HG02981 (cell line): ENCODE data around the gene RPS14.

Source experiments
- ATAC-seq: cut with Tn5 transposase; IDR thresholded peaks from one replicate; pipeline ENCODE4 v1.9.1; 2021; ENCODE audit warnings: mild to moderate bottlenecking, moderate library complexity; ENCODE audit not compliant: unreplicated experiment

The RPS14 gene

DNA sequence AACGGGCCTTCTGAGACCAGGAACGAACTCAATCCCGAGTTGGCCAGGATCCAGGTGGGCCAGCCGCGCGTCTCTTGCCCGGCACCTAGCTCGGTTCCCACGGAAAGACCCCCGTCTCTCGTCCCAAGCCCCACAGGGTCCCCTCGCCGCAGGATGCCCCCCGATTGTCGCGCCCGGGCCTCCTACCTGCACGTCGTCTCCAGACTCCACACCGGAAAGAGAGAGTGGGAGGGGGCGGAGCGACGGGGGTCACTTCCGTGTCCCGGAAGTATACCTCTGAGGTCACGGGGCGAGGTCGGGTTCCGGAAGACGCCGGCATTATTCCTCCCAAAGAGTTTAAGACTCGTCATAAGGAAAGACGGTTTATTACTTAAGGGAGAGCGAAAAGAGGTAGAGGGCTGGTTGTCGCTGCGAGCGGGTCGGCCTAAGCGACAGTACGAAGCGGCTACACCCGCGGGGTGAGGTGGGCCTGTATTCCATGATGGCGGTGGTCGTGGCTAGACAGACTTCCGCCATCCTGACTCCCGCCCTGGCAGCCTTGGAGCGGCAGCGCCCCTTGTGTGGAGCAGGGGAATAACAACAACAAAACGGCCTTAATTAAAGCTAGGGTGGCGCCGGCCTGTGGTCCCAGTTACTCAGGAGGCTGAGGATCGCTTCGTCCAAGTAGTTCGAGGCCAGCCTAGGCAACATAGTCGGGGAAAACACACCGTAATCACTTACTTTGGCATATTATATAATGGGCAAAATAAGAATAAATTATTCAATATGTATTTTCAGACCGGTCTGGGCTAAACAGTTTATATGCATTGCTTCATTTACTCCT is at the start of gene RPS14:
Gene RPS14 (minus strand): TSS at position 223 of the 823 bp plus-strand sequence. CDS start 2,006 bp downstream, outside the sequence.
- ATAC-seq = peak; percentile 87

DNA sequence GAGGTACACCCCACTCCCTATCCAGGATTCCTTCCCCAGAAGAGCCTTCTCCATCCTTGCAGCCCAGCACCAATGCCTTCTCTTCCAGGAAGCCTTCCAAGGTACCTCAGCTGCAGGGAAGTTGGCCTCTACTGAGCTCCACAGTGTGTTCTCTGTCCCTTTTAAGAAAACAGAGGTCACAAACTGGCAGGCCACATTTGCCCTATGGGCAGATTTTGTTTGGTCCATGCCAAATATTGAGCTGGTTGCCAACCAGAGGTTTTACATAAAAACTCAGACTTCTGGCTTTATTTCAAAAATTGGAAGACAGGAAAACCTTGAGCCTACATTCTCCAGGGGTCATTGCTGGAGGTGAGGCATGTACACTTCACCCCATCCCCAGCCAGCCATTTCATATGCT is 49.4 kb upstream of the RPS14 start:
- no peak for ATAC-seq

- ATAC-seq = no peak
Observed at GRCh38 chr5:150498501-150498900, 49.0 kb upstream of the RPS14 start.

GRCh38 chr5:150497989-150498317 is 48.4 kb upstream of the RPS14 start:
- no peak for ATAC-seq

GRCh38 chr5:150497274-150497988 is 47.9 kb upstream of the RPS14 start:
- ATAC-seq = no peak

GRCh38 chr5:150496534-150496933 is 47.0 kb upstream of the RPS14 start:
- ATAC-seq = no peak

DNA sequence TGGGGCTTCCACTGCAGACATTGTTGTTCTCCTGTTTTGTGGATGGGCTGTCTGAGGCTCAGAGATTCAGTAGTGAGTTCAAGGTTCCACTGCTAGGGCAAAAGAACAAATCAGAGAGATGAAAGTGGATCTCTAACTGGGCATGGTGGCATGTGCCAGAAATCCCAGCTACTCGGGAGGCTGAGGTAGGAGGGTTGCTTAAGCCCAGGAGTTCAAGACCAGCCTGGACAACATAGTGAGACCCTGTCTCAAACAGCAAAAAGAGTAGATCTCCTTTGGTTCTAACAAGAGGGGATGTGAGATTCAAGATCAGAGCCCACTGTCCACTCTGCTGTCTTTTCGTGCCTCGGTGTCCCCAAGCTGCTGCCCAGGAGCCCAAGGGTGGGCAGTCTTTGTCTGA is 46.6 kb upstream of the RPS14 start:
- no peak for ATAC-seq

GRCh38 chr5:150492621-150493020 is 43.1 kb upstream of the RPS14 start:
- ATAC-seq = no peak

DNA sequence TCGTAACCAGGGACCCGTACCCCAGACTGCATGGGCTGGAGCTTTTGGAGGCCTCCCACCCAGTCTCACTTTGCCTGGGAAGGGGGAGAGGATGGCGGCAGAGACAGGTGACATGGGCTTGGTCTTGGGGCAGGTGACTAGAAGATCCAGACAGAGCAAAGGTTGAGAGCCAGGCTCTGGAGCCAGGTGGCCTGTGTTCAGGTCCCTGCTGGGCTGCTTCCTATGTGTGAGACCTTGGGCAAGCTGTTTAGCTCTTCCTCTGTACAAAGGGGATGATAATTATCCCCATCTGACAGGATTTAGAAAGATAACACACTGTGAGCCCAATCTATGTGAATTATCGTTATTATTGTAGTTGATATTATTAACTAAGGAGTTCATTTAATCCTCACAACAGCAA is 42.3 kb upstream of the RPS14 start:
- no peak for ATAC-seq

DNA sequence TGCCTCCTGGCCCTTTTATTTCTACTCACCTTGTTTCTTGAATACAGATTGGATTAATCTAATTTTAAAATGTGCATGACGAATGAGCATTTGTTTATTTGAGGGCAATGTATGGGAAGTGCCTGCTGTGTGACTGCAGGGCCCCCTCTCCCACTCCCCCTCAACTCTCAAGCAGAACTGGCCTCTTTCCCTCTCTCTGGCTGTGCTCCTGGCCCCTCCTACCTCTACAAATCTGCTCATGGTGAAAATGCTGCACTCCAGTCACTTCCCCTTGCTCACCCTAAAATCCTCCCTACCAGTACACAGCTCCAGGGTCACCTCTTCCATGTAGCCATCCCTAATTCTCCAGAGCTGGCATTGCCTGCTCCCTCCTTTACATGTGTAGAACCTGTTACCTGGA is 41.2 kb upstream of the RPS14 start:
- ATAC-seq = no peak

GRCh38 chr5:150490296-150490669 is 40.7 kb upstream of the RPS14 start:
- no peak for ATAC-seq

DNA sequence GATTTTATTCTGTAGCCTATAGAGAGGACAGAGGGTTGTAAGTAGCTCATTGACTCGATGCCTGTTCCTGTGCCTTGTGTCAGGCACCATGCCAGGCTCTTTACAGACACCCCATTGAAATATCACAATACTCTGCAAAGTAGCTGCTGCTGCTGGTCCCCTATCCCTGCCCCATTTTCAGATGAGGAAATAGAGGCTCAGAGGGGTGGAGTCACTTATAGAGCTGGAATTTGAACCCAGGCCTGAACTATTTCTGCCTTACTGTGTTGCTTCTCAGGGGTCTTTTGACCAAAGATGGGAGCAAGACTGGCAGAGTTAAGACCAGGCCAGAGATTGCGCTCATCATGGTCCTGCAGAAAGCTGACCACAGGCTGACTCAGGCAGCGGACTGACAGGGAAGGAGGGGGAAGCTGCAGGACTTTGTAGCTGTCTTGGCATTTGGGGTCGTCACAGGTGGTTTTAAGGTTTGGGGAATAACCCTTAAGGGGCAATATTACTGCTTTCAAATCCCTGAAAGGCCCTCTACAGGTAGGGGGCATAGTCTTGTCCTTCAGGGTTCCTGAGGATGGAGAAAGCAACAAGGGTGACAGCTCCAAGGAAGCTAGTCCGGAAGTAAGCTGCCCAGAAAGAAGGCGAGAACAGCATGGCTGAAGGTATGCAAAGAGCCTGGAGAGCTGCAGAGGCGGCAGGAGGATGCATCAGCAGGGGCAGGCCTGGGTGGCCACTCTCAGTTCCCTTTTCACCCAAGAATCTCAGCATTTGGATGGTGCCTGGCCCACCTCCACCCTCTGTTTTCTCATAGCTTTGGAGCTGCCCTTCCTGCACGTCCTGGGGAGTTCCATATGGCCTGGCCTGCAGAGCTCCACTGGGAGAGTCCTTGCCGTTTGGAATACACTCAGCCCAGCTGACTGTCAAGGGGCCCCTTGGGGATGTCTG is 40.1 kb upstream of the RPS14 start:
- peak; percentile 86 for ATAC-seq

DNA sequence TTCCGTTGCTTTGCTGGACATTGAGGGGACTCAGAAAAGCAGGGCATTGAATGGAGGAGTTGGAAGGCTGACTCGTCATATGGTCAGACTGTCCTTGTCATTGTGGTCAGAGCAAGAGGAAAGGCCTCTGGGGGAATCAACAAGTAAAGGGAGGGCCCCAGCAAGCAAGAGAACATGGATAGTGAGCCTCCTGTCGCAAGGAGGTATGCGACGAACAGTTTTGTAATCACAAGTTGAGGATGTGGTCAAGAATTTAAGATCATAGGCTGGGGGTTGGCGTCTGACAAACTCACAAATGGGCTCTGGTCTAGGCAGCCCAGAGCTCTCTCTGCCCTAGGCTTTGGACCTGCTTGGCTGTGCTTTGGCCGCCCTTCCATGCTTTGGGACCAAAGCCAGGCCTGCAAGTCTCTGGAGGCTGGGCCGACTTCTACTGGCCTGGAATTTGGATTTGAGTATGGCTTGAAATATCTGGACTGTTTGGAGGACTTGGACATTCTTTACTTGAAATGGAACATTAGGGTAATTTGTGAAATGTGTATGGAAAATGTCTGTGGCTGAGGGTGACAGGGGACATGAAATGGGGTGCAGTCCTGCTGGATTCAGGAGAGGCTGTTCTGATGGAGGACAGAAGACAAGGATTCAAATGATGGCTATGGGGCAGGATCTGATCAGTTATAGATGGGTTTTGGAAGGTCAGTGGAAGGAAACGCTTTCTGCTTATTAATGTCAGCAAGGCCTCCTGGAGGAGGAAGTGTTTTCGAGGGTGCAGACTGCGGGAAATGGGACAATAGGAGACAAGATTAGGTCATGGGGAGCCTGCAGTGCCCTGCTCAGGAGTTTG is 39.2 kb upstream of the RPS14 start:
- no peak for ATAC-seq

DNA sequence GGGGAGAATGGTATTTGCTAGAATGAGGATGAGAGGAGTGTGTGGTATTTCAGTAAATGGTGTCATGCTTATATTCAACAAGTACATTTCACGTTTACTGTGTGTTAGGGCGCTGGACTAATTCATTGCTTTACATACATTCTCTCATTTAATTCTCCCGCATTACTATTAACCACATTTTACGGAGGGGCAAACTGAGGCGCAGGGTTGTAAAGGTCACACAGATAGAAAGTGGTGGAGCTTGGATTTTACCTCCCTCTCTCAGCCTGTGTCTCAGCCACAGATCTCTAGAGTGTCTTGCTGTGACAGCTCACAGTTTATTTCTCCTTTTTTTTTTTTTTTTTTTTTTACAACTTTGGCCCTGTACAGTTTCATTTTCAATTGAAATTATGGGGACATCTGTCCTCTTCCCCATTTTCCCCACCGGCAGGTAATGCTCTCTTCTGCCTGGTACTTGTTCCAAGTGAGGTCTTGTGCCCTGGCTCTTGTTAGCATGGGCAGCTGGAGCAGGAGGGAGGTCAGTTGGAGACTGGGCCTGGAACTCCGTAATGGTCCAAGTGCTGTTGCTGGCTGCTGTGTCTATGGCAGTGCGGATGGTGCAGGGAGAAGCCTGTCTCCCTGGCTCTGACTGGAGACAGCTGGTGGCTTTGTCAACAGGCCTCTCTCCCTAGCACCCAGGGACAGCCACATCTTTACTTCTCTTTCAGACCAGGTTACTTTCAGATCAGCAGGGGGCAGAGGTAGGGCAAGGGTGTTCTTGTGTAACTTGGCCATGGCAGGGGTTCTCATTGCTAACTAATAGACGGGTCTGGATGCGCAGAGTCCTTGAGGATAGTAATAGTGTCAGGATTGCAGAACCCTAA is 37.9 kb upstream of the RPS14 start:
- no peak for ATAC-seq

DNA sequence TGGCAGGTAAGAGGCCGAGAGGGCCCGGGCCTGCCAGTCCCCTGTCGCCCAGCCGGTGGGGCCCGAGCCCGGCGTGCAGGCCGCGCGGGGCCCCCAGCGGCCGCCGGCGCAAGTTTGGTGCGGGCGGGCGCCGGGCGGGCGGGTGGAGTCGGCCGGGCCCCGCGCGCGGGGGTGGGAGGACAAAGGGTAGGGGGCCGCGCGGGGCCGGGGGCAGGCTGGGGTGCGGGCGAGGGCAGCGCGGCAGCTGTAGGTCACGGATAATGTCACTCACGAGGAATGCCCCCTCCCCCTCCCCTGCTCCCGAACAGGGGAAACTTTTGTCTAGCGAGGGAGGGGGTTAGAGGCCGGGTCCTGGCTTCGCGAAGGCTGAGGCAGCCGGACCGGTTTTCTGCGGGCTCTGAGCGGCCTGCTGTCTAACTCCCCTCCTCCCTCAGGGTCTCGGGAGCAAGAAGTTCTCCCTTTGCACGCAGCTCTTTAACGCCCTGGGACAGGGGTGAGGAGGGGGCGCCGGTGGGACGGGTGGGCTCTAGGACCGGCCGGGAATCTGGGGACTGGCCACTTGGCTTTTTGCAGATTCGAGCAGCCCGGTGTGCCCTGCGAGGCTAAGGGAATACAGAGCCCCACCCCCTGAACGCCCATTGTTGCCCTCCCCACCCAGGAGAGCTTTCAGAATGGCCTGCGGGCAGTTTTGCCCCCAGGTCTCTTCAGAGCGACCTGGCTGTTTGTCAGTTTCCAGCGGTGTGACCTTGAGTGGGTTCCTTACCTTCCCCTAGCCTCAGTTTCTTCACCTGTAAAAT is 37.1 kb upstream of the RPS14 start:
- ATAC-seq = no peak

GRCh38 chr5:150485693-150486401 is 36.3 kb upstream of the RPS14 start:
- ATAC-seq = no peak

DNA sequence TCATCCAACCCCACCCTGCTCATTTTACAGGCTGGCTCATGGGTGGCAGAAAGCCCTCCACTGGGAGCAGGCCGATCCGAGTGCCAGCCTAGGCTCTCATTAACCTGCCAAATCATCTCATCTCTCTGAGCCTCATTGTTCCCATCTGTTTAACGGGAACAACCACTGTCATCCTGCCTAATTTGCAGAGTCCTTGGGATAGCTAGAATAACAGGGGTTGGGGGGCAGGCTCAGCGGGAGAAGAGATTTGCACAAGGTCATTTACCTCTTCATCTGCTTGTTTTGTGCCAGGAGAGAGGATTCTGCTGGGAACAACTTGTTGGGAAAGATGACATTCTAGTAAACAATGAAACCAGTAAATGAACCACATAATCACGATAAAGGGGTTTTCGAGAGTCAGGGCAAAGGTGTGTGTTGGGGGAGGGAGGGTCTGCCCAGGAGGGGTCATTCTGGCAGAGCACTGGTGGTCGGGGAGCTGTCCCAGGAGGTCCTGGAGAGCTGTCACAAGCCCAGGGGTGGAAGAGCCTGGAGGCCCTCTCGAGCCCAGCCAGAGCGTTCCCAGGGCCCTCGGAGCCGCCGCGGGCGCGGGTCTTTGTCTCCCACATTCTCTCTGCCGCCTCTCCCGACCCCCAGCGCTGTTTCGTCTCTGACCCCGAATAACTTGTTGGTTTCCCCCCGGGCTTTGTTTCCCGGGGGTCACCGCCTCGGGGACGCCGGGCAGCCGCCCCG is 35.6 kb upstream of the RPS14 start:
- ATAC-seq = no peak
